Suprapubic skin (tissue), 4 donors: ENCODE data around the gene RASAL3. TPM values are rescaled to one million over a fixed set of nuclear protein-coding genes. Genes with fewer than 3 reads are reported as not detected.

Experiments used
- DNase-seq, 2 donors: peaks; one replicate each; pipeline ENCODE4 v3.0.0-alpha.2; 2019; ENCODE audit warnings: low spot score in 2 of 2
- H3K27ac ChIP-seq: fragments of 200-600 bp; sonication (generic); one replicate; pipeline ENCODE4 v1.5.1; 2019
- H3K27me3 ChIP-seq: fragments of 200-600 bp; sonication (generic); one replicate; pipeline ENCODE4 v1.5.1; 2019
- H3K36me3 ChIP-seq: fragments of 200-600 bp; sonication (generic); one replicate; pipeline ENCODE4 v1.5.1; 2019
- H3K4me1 ChIP-seq: fragments of 200-600 bp; sonication (generic); one replicate; pipeline ENCODE4 v1.5.1; 2019
- H3K4me3 ChIP-seq: fragments of 200-600 bp; sonication (generic); one replicate; pipeline ENCODE4 v1.5.1; 2019; ENCODE audit warnings: mild to moderate bottlenecking
- H3K9me3 ChIP-seq: fragments of 200-600 bp; sonication (generic); one replicate; pipeline ENCODE4 v1.5.1; 2019
- CTCF ChIP-seq, 2 donors: fragments of 200-600 bp in 1 of 2; fragments of 450-650 bp in 1 of 2; sonication (generic) in 1 of 2; IDR thresholded peaks; one replicate each; pipeline ENCODE4 v1.5.1; 2016 to 2019; ENCODE audit warnings: antibody characterized with exemption in 2 of 2, mild to moderate bottlenecking in 1 of 2, moderate library complexity in 1 of 2
- EP300 ChIP-seq: sonication (generic); formaldehyde crosslinking; IDR thresholded peaks from one replicate; pipeline ENCODE4 v1.6.1; 2017; ENCODE audit warnings: antibody characterized with exemption
- POLR2A ChIP-seq, 2 donors: fragments of 450-650 bp; IDR thresholded peaks; one replicate each; pipeline ENCODE4 v1.6.1; 2017; ENCODE audit warnings: antibody characterized with exemption in 2 of 2, mild to moderate bottlenecking in 2 of 2, moderate library complexity in 2 of 2
- POLR2AphosphoS5 ChIP-seq, 3 donors: sonication (generic); formaldehyde crosslinking; IDR thresholded peaks; one replicate each; pipeline ENCODE4 v1.6.1; 2017; ENCODE audit warnings: antibody characterized with exemption in 3 of 3
- WGBS: methylation state at CpG from one replicate; pipeline ENCODE4 v1.1.5; 2018; 5-methylcytosine and 5-hydroxymethylcytosine counted together
- total RNA-seq, 4 donors: library from RNA; depleted of rRNA; stranded (reverse); fragments of >200 nt; gene quantifications; one replicate each; pipeline ENCODE4 v1.1.0, GENCODE V29; 2016

Gene RASAL3
- total RNA-seq, 4 donors from 2014 or later, result 0.70 to 2.4 (median 1.0) TPM

- no peak for TF ChIP-seq CTCF (IDR thresholded peaks at IDR 0.05)
- no peak for TF ChIP-seq POLR2A (IDR thresholded peaks at IDR 0.05)
- TF ChIP-seq EP300, result no peak
- TF ChIP-seq POLR2AphosphoS5 (IDR thresholded peaks at IDR 0.05), result no peak
- Histone ChIP-seq H3K36me3 (no peaks in the 10 kb centered on the region), H3K4me1 (peaks cover 31% of the 10 kb centered on the region), H3K9me3 (no peaks in the 10 kb centered on the region), H3K27ac (no peak overlapping the region), H3K4me3 (no peak overlapping the region), H3K27me3 (peaks cover 30% of the 10 kb centered on the region)
- DNase-seq, result no peak
- WGBS, result 90% methylated on average over 9 of the region's 9 CpGs
Observed at GRCh38 chr19:15455996-15456395, 8.3 kb downstream of the RASAL3 start.

- Histone ChIP-seq H3K27me3 (peaks cover 30% of the 10 kb centered on the region), H3K4me3 (no peak overlapping the region), H3K4me1 (peaks cover 38% of the 10 kb centered on the region), H3K9me3 (no peaks in the 10 kb centered on the region), H3K27ac (no peak overlapping the region), H3K36me3 (no peaks in the 10 kb centered on the region)
- WGBS, result 87% methylated on average over 6 of the region's 17 CpGs
- TF ChIP-seq CTCF (IDR thresholded peaks at IDR 0.05) (no peak), EP300 (no peak), POLR2AphosphoS5 (IDR thresholded peaks at IDR 0.05) (no peak), POLR2A (IDR thresholded peaks at IDR 0.05) (no peak)
- peak in 1 of 2 donors; percentile 66 for DNase-seq
Observed at GRCh38 chr19:15453906-15454860, 10.2 kb downstream of the RASAL3 start.

- peak in 1 of 2 donors; percentile 24 for TF ChIP-seq CTCF (IDR thresholded peaks at IDR 0.05)
- TF ChIP-seq POLR2AphosphoS5 (IDR thresholded peaks at IDR 0.05), result no peak
- 21% methylated on average over 10 of the region's 44 CpGs for WGBS
- H3K4me3 ChIP-seq, result peak overlapping the region; percentile 54
- H3K4me1 ChIP-seq, result peaks cover 43% of the 10 kb centered on the region
- H3K27me3 ChIP-seq, result peaks cover 30% of the 10 kb centered on the region
- no peaks in the 10 kb centered on the region for H3K36me3 ChIP-seq
- H3K9me3 ChIP-seq, result no peaks in the 10 kb centered on the region
- no peak overlapping the region for H3K27ac ChIP-seq
- no peak for DNase-seq
Observed at GRCh38 chr19:15453091-15453578, 11.2 kb downstream of the RASAL3 start.

- H3K36me3 ChIP-seq, result no peaks in the 10 kb centered on the region
- H3K27ac ChIP-seq, result no peak overlapping the region
- H3K4me3 ChIP-seq, result peak overlapping the region; percentile 54
- no peaks in the 10 kb centered on the region for H3K9me3 ChIP-seq
- peak; percentile 92 to 93 for DNase-seq
- TF ChIP-seq EP300 (no peak), POLR2A (IDR thresholded peaks at IDR 0.05) (peak in 1 of 2 donors; percentile 32)
- peaks cover 36% of the 10 kb centered on the region for H3K4me1 ChIP-seq
- 15% methylated on average over 16 of the region's 37 CpGs for WGBS
- H3K27me3 ChIP-seq, result peaks cover 23% of the 10 kb centered on the region
Observed at GRCh38 chr19:15452111-15453047, 12.0 kb downstream of the RASAL3 start.

- WGBS, result 93% methylated on average over 1 of the region's 1 CpG
- Histone ChIP-seq H3K4me1 (peaks cover 26% of the 10 kb centered on the region), H3K27ac (peak overlapping the region; percentile 83), H3K27me3 (peaks cover 4% of the 10 kb centered on the region), H3K9me3 (no peaks in the 10 kb centered on the region), H3K36me3 (no peaks in the 10 kb centered on the region), H3K4me3 (no peak overlapping the region)
- DNase-seq, result peak in 1 of 2 donors; percentile 56
- no peak for TF ChIP-seq EP300
- no peak for TF ChIP-seq CTCF (IDR thresholded peaks at IDR 0.05)
- TF ChIP-seq POLR2AphosphoS5 (IDR thresholded peaks at IDR 0.05), result no peak
Observed at GRCh38 chr19:15450528-15450890, 13.8 kb downstream of the RASAL3 start.
